Liver (tissue), 3 donors: ENCODE measurements around the gene TTLL4.

Experiments used
- CTCF ChIP-seq: fragments of 150-350 bp; IDR thresholded peaks from 2 replicates; pipeline ENCODE4 v1.5.1; 2017; ENCODE audit warnings: improper control_type of control experiment, low read depth, low read length; ENCODE audit not compliant: missing input control
- EGR1 ChIP-seq, 2 donors: IDR thresholded peaks; 2 replicates each; pipeline ENCODE4 v1.6.1; 2016 to 2018; ENCODE audit warnings: antibody characterized with exemption in 2 of 2, low read depth in 2 of 2
- FOXA1 ChIP-seq: IDR thresholded peaks from 2 replicates; pipeline ENCODE4 v1.6.1; 2016; ENCODE audit warnings: antibody characterized with exemption
- JUND ChIP-seq, 2 donors: IDR thresholded peaks; 2 replicates each; pipeline ENCODE4 v1.6.1; 2016; ENCODE audit warnings: antibody characterized with exemption in 2 of 2
- MAX ChIP-seq: IDR thresholded peaks from 2 replicates; pipeline ENCODE4 v1.6.1; 2016; ENCODE audit warnings: antibody characterized with exemption
- RAD21 ChIP-seq, 2 donors: IDR thresholded peaks; 2 replicates each; pipeline ENCODE4 v1.6.1; 2016; ENCODE audit warnings: antibody characterized with exemption in 2 of 2, mild to moderate bottlenecking in 2 of 2
- SP1 ChIP-seq: IDR thresholded peaks from 2 replicates; pipeline ENCODE4 v1.6.1; 2018; ENCODE audit warnings: antibody characterized with exemption, mild to moderate bottlenecking
- TAF1 ChIP-seq: conservative IDR thresholded peaks from 2 replicates; pipeline ENCODE4 v1.6.1; 2016; ENCODE audit warnings: antibody characterized with exemption, mild to moderate bottlenecking
- YY1 ChIP-seq: IDR thresholded peaks from 2 replicates; pipeline ENCODE4 v1.6.1; 2016; ENCODE audit warnings: antibody characterized with exemption, mild to moderate bottlenecking
- ZBTB33 ChIP-seq: IDR thresholded peaks from 2 replicates; pipeline ENCODE4 v1.6.1; 2016; ENCODE audit warnings: antibody characterized with exemption
- TF ChIP-seq, protein P1 (sequence below): IDR thresholded peaks from 2 replicates; pipeline ENCODE4 v1.6.1; 2016; ENCODE audit warnings: antibody characterized with exemption, mild to moderate bottlenecking
- donor health status: healthy.
- donor health status: healthy.

DNA sequence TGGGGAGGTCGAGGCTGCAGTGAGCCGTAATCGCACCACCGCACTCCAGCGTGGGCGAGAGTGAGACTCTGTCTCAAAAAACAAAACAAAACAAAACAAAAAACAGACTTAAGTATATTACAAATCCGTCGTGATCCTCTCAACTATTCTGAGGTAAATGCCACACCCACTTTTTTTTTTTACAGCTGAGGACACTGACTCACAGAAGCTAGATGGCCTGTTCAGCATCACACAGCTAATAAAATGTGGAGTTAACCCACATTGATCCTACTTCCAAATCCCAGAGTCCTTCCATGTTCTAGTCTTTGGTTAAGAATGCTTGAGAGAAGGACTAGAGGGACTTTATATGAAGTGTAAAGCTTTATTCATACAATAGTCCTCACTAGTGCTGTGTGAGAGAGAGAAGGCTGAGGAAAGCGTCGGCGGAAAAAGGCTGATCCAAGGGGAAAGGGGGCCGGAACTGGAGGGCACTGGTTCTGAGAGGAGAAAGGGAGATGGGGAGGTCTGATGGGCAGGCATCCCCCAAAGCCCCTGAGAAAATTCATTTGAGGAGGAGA, 39.5 kb upstream of the TTLL4 start:
- TF ChIP-seq CTCF (no peak), TAF1 (no peak), MAX (no peak), RAD21 (IDR thresholded peaks at IDR 0.05) (no peak), YY1 (no peak), SP1 (no peak), ZBTB33 (no peak), EGR1 (IDR thresholded peaks at IDR 0.05; ENCODE audit: low read depth in 2 of 2) (no peak), FOXA1 (no peak), JUND (IDR thresholded peaks at IDR 0.05) (no peak)
- TF ChIP-seq, protein P1, sequence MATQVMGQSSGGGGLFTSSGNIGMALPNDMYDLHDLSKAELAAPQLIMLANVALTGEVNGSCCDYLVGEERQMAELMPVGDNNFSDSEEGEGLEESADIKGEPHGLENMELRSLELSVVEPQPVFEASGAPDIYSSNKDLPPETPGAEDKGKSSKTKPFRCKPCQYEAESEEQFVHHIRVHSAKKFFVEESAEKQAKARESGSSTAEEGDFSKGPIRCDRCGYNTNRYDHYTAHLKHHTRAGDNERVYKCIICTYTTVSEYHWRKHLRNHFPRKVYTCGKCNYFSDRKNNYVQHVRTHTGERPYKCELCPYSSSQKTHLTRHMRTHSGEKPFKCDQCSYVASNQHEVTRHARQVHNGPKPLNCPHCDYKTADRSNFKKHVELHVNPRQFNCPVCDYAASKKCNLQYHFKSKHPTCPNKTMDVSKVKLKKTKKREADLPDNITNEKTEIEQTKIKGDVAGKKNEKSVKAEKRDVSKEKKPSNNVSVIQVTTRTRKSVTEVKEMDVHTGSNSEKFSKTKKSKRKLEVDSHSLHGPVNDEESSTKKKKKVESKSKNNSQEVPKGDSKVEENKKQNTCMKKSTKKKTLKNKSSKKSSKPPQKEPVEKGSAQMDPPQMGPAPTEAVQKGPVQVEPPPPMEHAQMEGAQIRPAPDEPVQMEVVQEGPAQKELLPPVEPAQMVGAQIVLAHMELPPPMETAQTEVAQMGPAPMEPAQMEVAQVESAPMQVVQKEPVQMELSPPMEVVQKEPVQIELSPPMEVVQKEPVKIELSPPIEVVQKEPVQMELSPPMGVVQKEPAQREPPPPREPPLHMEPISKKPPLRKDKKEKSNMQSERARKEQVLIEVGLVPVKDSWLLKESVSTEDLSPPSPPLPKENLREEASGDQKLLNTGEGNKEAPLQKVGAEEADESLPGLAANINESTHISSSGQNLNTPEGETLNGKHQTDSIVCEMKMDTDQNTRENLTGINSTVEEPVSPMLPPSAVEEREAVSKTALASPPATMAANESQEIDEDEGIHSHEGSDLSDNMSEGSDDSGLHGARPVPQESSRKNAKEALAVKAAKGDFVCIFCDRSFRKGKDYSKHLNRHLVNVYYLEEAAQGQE: no peak
